Omental fat pad (tissue), 4 donors: ENCODE data around the gene ABHD12. TPM values are rescaled to one million over a fixed set of nuclear protein-coding genes. Genes with fewer than 3 reads are reported as not detected.
"Not testable (repeated sequence)": the region's sequence is repeated elsewhere in the genome, so short reads cannot be mapped to it uniquely, and the experiment has no call there.

ENCODE experiments used
- ATAC-seq: fragments of 150-250 bp; one replicate; pipeline ENCODE4 v1.9.1; 2016; ENCODE audit warnings: mild to moderate bottlenecking, moderate library complexity; ENCODE audit not compliant: low FRiP score
- DNase-seq: peaks from one replicate; pipeline ENCODE4 v3.0.0-alpha.2; 2019; ENCODE audit warnings: low spot score
- CTCF ChIP-seq, 3 donors: fragments of 450-650 bp; IDR thresholded peaks; one replicate each; pipeline ENCODE4 v1.5.1; 2016 to 2017; ENCODE audit warnings: antibody characterized with exemption in 3 of 3, mild to moderate bottlenecking in 3 of 3, moderate library complexity in 2 of 3
- total RNA-seq, 4 donors: library from RNA; depleted of rRNA; stranded (reverse); fragments of >200 nt; gene quantifications; one replicate each; pipeline ENCODE4 v1.1.0, GENCODE V29; 2016

The ABHD12 gene
- total RNA-seq, 4 donors from 2014 or later: 30.3 to 46.3 (median 38.4) TPM

GRCh38 chr20:25269833-25270170 lies 120.8 kb downstream of the ABHD12 start:
- DNase-seq (no peak), ATAC-seq (no peak)
- TF ChIP-seq CTCF (IDR thresholded peaks at IDR 0.05): no peak

GRCh38 chr20:25269057-25269832 lies 121.4 kb downstream of the ABHD12 start:
- TF ChIP-seq CTCF (IDR thresholded peaks at IDR 0.05): no peak
- no peak for ATAC-seq
- DNase-seq: no peak

GRCh38 chr20:25260770-25261437 lies 129.7 kb downstream of the ABHD12 start:
- DNase-seq, ATAC-seq: not testable (repeated sequence)

- DNase-seq: no peak
- TF ChIP-seq CTCF (IDR thresholded peaks at IDR 0.05): no peak
- ATAC-seq: no peak
Measured at GRCh38 chr20:25259788-25260254, 130.8 kb downstream of the ABHD12 start.

- ATAC-seq: no peak
- no peak for TF ChIP-seq CTCF (IDR thresholded peaks at IDR 0.05)
- no peak for DNase-seq
Measured at GRCh38 chr20:25259358-25259757, 131.3 kb downstream of the ABHD12 start.

- no peak for ATAC-seq
- no peak for TF ChIP-seq CTCF (IDR thresholded peaks at IDR 0.05)
Measured at GRCh38 chr20:25258828-25259227, 131.8 kb downstream of the ABHD12 start.

GRCh38 chr20:25258476-25258805 lies 132.2 kb downstream of the ABHD12 start:
- ATAC-seq (no peak), DNase-seq (no peak)
- TF ChIP-seq CTCF (IDR thresholded peaks at IDR 0.05): no peak

More at GRCh38 chr20:25258828-25259227, 131.8 kb downstream of the ABHD12 start:
- no peak for DNase-seq
